Myocyte (in vitro differentiated cells): Measurements from ENCODE around the gene PTPRM. TPM values are rescaled to one million over a fixed set of nuclear protein-coding genes. Genes with fewer than 3 reads are reported as not detected.
"Not testable (repeated sequence)": the region's sequence is repeated elsewhere in the genome, so short reads cannot be mapped to it uniquely, and the experiment has no call there.

Experiments
- DNase-seq: peaks from one replicate; pipeline ENCODE4 v3.0.0-alpha.2; 2012; ENCODE audit warnings: low read depth
- total RNA-seq: library from RNA; depleted of rRNA; stranded (reverse); fragments of >200 nt; gene quantifications from 2 replicates; pipeline ENCODE4 v1.2.3, GENCODE V29; 2014

The PTPRM gene
- total RNA-seq, 1 donor from 2014 or later = 26.9 TPM

- DNase-seq = no peak
Measured at GRCh38 chr18:7937268-7937667, 370.2 kb downstream of the PTPRM start.

GRCh38 chr18:7939521-7939920 lies 372.4 kb downstream of the PTPRM start:
- no peak for DNase-seq

GRCh38 chr18:7940379-7940778 lies 373.3 kb downstream of the PTPRM start:
- DNase-seq = no peak

- DNase-seq = no peak
Measured at GRCh38 chr18:7940971-7941370, 373.9 kb downstream of the PTPRM start.

GRCh38 chr18:7941533-7941932 lies 374.4 kb downstream of the PTPRM start:
- peak; percentile 96 for DNase-seq

GRCh38 chr18:7945882-7946281 lies 378.8 kb downstream of the PTPRM start:
- DNase-seq = peak; percentile 60

GRCh38 chr18:7946734-7947377 lies 379.7 kb downstream of the PTPRM start:
- DNase-seq = peak; percentile 80

- no peak for DNase-seq
Measured at GRCh38 chr18:7950380-7951136, 383.4 kb downstream of the PTPRM start.

- DNase-seq = no peak
Measured at GRCh38 chr18:7953095-7953958, 386.2 kb downstream of the PTPRM start.

GRCh38 chr18:7954238-7954637 lies 387.1 kb downstream of the PTPRM start:
- DNase-seq = no peak

GRCh38 chr18:7955175-7955574 lies 388.1 kb downstream of the PTPRM start:
- no peak for DNase-seq

GRCh38 chr18:7957297-7957696 lies 390.2 kb downstream of the PTPRM start:
- DNase-seq = no peak

GRCh38 chr18:7958081-7958896 lies 391.2 kb downstream of the PTPRM start:
- no peak for DNase-seq

GRCh38 chr18:7958897-7959146 lies 391.7 kb downstream of the PTPRM start:
- DNase-seq = no peak

- DNase-seq = not testable (repeated sequence)
Measured at GRCh38 chr18:7966682-7967081, 399.6 kb downstream of the PTPRM start.

- no peak for DNase-seq
Measured at GRCh38 chr18:7974200-7974874, 407.2 kb downstream of the PTPRM start.

- no peak for DNase-seq
Measured at GRCh38 chr18:7977897-7978296, 410.8 kb downstream of the PTPRM start.

GRCh38 chr18:7978834-7979233 lies 411.7 kb downstream of the PTPRM start:
- DNase-seq = no peak

GRCh38 chr18:7979714-7980113 lies 412.6 kb downstream of the PTPRM start:
- DNase-seq = no peak

- no peak for DNase-seq
Measured at GRCh38 chr18:7980136-7980535, 413.0 kb downstream of the PTPRM start.

GRCh38 chr18:7980656-7981055 lies 413.5 kb downstream of the PTPRM start:
- DNase-seq = no peak
